MV-4-11 (cell line): ENCODE results near the gene IGSF8.

Experiments used
- DNase-seq: peaks from one replicate; lab custom pipeline; 2025; lab: John Stamatoyannopoulos, UW

IGSF8 gene

GRCh38 chr1:160097911-160098851, at the start of gene IGSF8:
TSS of gene IGSF8 (minus strand) at chr1:160098619. CDS start at chr1:160098472, 147 bp downstream.
- DNase-seq = peak; percentile 44

- no peak for DNase-seq
These were observed 49.7 kb upstream of the IGSF8 start for GRCh38 chr1:160148121-160148520.

- no peak for DNase-seq
These were observed 47.7 kb upstream of the IGSF8 start for GRCh38 chr1:160146107-160146506.

- DNase-seq = no peak
These were observed 46.5 kb upstream of the IGSF8 start for GRCh38 chr1:160144921-160145320.

- DNase-seq = peak; percentile 94
These were observed 45.3 kb upstream of the IGSF8 start for GRCh38 chr1:160143695-160144094.

GRCh38 chr1:160139840-160140239, 41.4 kb upstream of the IGSF8 start:
- DNase-seq = no peak

GRCh38 chr1:160137216-160137862, 38.9 kb upstream of the IGSF8 start:
- peak; percentile 15 for DNase-seq

GRCh38 chr1:160136926-160137200, 38.4 kb upstream of the IGSF8 start:
- no peak for DNase-seq

GRCh38 chr1:160136121-160136925, 37.9 kb upstream of the IGSF8 start:
- no peak for DNase-seq

GRCh38 chr1:160134791-160135572, 36.6 kb upstream of the IGSF8 start:
- DNase-seq = peak; percentile 88

GRCh38 chr1:160133990-160134770, 35.8 kb upstream of the IGSF8 start:
- DNase-seq = no peak

- DNase-seq = no peak
These were observed 33.6 kb upstream of the IGSF8 start for GRCh38 chr1:160131803-160132565.

- DNase-seq = no peak
These were observed 32.5 kb upstream of the IGSF8 start for GRCh38 chr1:160130939-160131338.

- no peak for DNase-seq
These were observed 32.1 kb upstream of the IGSF8 start for GRCh38 chr1:160130486-160130885.

- no peak for DNase-seq
These were observed 31.5 kb upstream of the IGSF8 start for GRCh38 chr1:160129966-160130365.

- no peak for DNase-seq
These were observed 31.1 kb upstream of the IGSF8 start for GRCh38 chr1:160129558-160129957.

GRCh38 chr1:160129046-160129445, 30.6 kb upstream of the IGSF8 start:
- DNase-seq = no peak

- DNase-seq = no peak
These were observed 30.2 kb upstream of the IGSF8 start for GRCh38 chr1:160128636-160129035.

- peak; percentile 13 for DNase-seq
These were observed 29.6 kb upstream of the IGSF8 start for GRCh38 chr1:160127865-160128523.

- no peak for DNase-seq
These were observed 29.0 kb upstream of the IGSF8 start for GRCh38 chr1:160127381-160127780.
